ENCODE measurements around the gene HSPA8.

- TF ChIP-seq CTCF (conservative IDR thresholded peaks at IDR 0.05; ENCODE audit: low read length) = no peak
- TF ChIP-seq EZH2phosphoT487 (IDR thresholded peaks at IDR 0.05; ENCODE audit: borderline replicate concordance) = no peak
Measured at GRCh38 chr11:123041185-123041584, 20.8 kb downstream of the HSPA8 start.

Measured in Loucy (cell line).